Hindlimb muscle (tissue), 1 donor: ENCODE measurements around the gene FRMPD2. TPM values are rescaled to one million over a fixed set of nuclear protein-coding genes. Genes with fewer than 3 reads are reported as not detected.
"Not testable (repeated sequence)": the region's sequence is repeated elsewhere in the genome, so short reads cannot be mapped to it uniquely, and the experiment has no call there.

Source experiments
- DNase-seq: peaks from one replicate; pipeline ENCODE4 v3.0.0-alpha.2; 2013
- polyA plus RNA-seq: library from polyadenylated mRNA; unstranded; fragments of 120-200 nt; gene quantifications from one replicate; pipeline ENCODE4 v1.2.1, GENCODE V29; 2013; ENCODE audit not compliant: insufficient read length

Gene FRMPD2
- polyA plus RNA-seq, 1 donor: 0.09 TPM

DNA sequence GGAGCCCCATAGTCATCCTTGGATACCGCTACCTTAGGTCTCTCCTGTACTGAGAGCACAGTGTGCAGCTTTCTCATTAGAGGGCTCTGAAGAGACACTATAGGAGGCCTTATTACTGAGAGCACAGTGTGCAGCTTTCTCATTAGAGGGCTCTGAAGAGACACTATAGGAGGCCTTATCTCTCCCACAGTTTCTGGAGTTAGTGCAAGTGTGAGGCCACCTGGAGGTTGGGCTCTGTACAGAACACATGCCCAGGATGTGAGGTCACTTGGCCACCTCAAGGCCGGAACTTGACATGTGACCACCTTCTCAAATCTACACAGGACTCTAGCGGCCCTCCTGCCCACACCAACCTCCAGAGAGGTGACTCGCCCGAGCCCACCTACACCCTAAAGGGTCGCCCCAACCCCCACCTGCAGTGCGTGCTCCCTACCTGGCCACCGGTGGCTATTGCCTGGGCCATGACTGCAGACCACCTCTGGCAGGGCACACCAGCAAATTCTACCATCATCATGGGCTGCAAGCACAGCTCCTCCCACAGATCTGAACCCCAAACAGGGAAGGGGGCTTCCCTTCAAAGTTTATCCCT, 24.6 kb downstream of the FRMPD2 start:
- DNase-seq: no peak

DNA sequence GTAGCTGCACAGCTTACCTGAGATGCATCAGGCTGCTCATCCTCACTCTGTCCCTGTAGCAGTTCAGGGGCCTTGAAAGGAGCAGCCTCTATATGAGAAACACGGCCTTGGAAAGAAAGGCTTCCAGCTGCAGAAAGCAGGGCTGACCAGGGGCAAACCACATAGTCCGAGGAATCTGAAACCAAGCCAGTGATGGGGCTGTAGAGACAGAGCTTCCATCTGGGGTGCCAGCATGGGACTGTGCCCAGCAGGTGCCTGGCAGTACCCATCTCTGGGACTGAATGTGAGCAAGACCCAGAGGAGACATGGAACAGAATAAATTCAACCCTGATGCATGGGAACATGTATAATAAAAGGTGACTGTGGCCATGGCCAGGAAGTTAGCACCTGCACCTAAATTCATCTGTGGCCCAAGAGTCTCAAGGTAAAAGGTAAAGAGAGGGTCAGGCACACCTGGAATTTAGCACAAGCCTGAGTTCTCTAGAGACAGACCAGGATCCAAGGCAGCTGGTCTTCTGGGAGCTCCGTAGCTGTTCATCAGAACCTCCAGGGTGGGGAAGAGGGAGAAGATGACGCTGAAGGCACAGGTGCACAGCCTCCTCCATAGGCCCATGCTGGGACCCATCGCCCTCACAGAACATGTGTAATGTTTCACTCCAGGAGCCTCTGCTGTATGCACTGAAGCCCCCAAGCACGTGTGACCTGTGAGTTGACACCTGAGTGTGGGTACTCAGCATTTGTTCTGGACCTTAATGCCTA, 25.3 kb downstream of the FRMPD2 start:
- DNase-seq: no peak

- DNase-seq: no peak
These were observed 26.0 kb downstream of the FRMPD2 start for GRCh38 chr10:48248462-48248861.

DNA sequence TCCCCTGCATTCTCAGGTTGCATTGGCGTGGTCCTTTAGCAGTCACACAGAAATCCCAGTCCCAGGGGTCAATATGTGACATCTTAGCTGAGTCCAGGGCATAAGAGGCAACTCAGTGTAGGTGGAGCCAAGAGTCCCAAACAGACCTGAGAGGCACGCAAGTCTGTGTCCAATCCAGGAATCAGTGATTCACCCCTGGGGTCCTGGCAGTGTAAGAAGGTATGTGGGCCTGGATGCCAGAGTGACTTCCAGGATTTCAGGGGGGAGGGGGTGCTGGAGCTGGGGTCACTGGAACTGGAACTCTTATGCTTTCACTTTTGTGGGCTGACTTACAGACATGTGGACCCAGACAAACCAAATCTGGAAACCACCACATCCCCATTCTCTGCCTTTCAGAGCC, 26.8 kb downstream of the FRMPD2 start:
- no peak for DNase-seq

GRCh38 chr10:48246501-48246900, 28.0 kb downstream of the FRMPD2 start:
- no peak for DNase-seq

DNA sequence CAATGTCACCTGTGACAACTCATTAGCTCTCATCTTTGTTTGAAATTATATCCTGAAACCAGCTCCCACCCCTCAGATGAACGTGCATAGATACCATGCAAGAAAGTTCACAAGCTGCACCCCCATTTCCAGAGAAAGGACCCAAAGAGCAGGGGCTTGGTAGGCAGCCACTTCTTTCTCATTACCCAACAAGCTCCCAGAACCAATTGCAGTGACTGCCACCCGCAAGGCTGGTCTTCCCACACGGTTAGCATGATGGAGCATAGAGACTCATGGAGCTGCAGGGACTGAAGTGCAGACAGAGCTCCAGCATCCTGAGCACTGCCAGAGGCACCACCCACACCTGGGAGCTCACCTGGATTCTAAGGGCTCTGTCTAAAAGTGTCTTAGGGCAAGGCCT, 28.5 kb downstream of the FRMPD2 start:
- DNase-seq: no peak

- not testable (repeated sequence) for DNase-seq
These were observed 30.6 kb downstream of the FRMPD2 start for GRCh38 chr10:48243921-48244320.

- no peak for DNase-seq
These were observed 31.0 kb downstream of the FRMPD2 start for GRCh38 chr10:48243487-48243886.

DNA sequence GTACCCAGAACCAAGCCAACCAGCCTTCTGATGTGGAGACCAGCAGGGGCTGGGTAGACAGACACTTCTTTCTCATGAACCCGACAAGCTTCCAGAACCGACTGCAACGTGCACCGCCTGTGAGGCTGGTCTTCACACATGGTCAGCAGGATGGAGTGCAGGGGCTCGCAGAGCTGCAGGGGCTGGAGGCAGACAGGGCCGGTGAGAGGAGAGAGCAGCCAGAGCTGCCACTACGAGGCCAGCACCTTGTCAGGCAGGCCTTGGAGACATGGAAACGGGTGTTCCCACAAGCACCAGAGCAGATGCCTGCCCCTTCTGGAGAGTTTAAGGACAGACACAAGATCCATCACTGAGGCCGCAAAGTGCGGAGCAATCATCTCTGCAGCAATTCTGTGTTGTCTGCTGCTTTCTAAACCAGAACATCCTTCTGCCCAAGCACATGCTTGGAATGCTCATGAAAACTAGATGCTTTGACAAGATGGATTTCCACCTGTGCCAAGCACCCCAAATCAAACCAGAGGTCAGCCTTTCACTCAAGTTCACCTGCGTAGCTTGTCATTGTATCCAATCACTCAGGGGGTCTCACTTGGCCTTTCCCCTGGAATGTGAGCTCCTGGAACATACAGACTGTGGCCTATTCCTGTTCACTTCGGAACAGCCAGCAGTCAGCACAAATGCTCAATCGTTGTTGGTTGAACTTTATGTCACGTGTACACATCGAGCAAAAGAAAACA, 32.2 kb downstream of the FRMPD2 start:
- DNase-seq: no peak

GRCh38 chr10:48241332-48241731, 33.2 kb downstream of the FRMPD2 start:
- no peak for DNase-seq

DNA sequence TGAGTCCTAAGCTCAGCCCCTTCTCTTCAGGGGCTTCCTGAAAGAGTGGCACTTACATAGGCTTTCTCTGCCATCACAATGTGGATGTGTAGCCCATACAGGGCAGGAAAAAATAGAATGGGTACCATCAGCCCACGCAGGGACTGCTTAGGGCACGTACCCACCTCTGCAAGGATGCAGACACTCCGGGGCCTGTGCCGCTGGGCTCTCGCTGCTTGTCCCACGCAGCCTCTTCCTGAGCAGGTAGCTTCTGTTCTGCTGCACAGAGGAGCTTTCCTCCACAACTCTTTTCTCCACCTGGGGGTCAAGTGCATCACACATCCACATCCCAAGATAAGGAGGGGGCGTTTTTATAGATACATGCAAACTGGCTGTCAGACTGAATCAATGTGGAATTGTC, 34.3 kb downstream of the FRMPD2 start:
- DNase-seq: no peak

- no peak for DNase-seq
These were observed 34.9 kb downstream of the FRMPD2 start for GRCh38 chr10:48239618-48240017.

- no peak for DNase-seq
These were observed 35.5 kb downstream of the FRMPD2 start for GRCh38 chr10:48238826-48239520.

GRCh38 chr10:48237259-48238250, 36.9 kb downstream of the FRMPD2 start:
- no peak for DNase-seq

DNA sequence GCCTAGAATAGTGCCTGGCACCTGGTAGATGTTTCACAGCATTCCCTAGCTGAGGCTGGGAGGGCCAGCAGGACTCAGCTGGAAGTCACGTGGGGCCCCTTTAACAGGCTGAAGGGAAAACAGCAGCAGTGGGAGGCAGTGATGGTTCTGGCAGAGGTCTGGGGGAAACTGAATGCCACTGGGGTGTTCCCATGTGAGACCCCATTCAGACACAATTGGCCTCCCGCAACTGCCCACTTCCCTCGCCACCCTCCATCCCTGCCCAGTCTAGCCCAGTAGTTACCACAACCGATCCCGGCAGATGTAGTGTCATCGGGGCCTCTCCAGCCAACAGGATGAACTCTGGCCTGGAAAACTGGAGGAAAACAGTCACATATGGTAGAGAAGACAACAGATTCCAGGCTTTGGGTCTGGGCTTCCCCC, 38.3 kb downstream of the FRMPD2 start:
- DNase-seq: no peak

DNA sequence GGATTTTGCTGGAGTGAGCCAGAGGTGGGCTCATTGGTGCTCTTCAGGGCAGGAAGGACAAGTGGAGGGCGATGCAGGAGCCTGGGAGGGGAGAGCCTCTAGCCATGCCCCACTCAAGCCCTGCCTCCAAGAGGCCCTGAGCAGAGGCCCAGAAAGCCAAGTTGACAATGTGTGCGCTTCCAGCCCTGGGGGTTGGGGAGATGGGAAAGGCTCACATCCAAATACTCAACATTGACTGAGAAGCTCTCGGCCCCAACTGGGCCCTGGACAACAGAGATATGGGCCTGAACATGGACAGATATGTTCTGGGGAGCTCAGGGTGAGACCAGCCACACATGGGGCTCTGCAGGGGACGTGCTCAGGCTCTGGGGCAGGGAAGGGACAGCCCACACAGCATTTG, 39.0 kb downstream of the FRMPD2 start:
- DNase-seq: no peak

DNA sequence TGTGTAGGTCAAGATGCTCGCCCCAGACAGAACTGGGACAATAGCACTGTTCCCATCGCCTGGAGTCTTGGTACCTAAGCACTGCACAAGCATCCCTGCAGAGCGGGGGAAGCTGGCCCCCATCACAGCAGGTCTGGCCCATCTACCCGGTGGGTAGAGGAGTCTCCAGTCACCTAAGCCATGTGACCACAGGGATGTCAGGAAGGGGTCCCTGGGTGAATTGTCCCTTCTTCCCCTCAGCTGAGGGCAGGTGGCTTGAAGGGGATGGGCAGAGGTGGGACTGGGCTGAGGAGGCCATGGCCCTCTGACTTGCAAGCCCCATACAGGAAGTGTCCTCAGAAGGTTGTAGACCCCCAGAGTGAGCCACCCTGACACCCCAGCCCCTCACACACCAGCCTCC, 39.7 kb downstream of the FRMPD2 start:
- DNase-seq: no peak

- no peak for DNase-seq
These were observed 40.2 kb downstream of the FRMPD2 start for GRCh38 chr10:48234295-48234694.

DNA sequence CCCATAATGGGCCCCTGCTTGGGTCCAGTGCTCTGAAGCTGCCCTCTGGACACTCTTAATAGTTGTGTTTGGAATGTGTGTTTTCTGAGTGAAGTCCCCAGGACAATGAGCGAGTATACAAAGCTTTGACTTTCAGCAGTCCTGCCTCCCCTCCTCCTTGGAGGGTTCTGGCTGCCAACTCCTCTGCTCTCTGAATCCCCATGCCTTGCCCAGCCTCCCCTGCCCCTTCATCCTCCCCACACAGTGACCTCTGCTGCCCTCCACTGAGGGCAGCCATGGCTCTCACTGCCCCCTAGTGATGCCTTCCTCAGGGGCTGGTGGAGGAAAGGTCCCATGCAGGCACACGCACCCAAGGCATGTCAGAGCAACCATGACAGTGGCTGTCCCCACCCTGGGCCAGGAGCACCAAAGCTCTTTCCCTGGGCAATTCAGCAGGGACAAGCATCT, 40.9 kb downstream of the FRMPD2 start:
- DNase-seq: no peak

DNA sequence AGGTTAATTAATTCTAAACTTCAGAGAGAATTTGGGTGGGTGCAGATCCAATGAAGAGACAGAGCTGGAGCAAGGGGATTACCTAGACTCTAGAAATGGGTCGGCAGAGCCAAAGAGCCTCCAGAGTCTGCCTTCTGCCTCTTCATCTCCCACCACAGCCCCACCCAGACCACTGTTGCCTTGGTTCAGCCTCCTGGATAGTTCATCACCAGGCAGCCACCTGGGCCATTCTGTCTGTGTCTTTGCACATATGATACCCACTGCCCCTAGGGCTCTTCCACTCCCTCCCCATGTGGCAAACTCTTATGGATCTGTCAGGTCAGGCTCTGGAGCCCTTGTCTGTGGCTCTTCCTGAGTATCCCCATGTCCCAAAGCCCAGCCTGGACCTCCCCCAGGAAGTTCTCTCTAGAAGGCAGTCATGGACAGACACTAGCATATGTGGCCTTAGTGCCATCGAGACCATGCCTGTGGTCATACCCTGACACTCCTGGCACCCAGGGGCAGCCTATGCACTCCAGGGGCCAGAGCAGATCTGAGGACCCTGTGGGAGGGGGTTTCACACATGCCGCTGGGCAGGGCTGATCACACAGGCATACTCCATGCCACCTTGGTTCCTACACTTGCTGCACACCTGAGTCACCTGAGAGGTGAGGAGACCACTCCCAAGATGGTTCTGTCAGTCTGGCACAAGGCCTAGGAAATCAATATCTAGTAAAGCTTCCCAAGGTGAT, 41.6 kb downstream of the FRMPD2 start:
- no peak for DNase-seq

DNA sequence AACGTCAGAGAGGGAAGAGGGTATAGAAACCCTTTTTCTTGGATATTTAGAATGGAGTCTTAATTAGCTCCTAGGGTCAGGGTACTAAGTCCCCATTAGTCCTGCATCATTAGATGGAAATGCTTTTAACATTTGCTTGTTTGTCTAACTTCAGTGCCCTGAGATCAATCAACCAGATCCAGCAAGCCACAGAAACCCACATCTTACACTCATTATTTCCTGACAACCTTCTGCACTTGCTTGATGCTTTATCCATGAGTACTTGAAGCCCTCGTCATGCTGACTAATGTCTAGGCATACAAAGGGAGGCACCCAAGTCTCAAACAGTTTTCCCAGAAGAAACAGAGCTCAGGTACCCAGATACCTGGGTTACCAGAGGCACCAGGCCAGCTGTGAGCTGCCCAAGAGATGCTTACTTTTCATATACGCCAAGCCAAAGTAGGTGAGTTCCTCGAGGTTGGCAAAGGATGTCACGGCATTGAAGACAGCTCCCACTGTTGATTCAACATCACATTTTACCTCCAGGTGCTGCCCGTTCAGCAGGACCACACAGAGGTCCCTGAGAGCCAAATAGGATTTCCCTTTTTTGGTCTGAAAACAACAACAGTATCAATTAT, 42.7 kb downstream of the FRMPD2 start:
- no peak for DNase-seq
